Bronchial epithelial cell (primary cell): ENCODE measurements around the gene PCSK9. TPM values are rescaled to one million over a fixed set of nuclear protein-coding genes. Genes with fewer than 3 reads are reported as not detected.

ENCODE experiments used
- DNase-seq: peaks from one replicate; pipeline ENCODE4 v3.0.0-alpha.2; 2010; ENCODE audit warnings: low read depth
- FAIRE-seq: peaks from 2 replicates; lab custom pipeline; 2011; peaks lifted over from hg19 to GRCh38; lab: Jason Lieb, UNC
- H3K27me3 ChIP-seq: 2 replicates; pipeline ENCODE4 v1.5.1; 2011; ENCODE audit warnings: low read length; ENCODE audit not compliant: control insufficient read depth, insufficient read depth
- H3K36me3 ChIP-seq: 2 replicates; pipeline ENCODE4 v1.5.1; 2011; ENCODE audit warnings: low read length; ENCODE audit not compliant: control insufficient read depth, insufficient read depth
- H3K4me3 ChIP-seq: 2 replicates; pipeline ENCODE4 v1.5.1; 2011; ENCODE audit warnings: mild to moderate bottlenecking, low read depth, low read length, control low read depth
- CTCF ChIP-seq: IDR thresholded peaks from 2 replicates; pipeline ENCODE4 v1.5.1; 2011; ENCODE audit warnings: mild to moderate bottlenecking, moderate library complexity, low read length, control low read depth, inconsistent platforms; ENCODE audit not compliant: insufficient read depth, severe bottlenecking
- total RNA-seq: library from RNA; depleted of rRNA; stranded (reverse); fragments of >200 nt; gene quantifications from 2 replicates; pipeline ENCODE4 v1.2.1, GENCODE V29; 2014

Gene PCSK9
- total RNA-seq, 1 donor from 2014 or later = 11.3 TPM

GRCh38 chr1:55038974-55039341, 390 bp upstream of the PCSK9 start:
- no peak for FAIRE-seq

DNA sequence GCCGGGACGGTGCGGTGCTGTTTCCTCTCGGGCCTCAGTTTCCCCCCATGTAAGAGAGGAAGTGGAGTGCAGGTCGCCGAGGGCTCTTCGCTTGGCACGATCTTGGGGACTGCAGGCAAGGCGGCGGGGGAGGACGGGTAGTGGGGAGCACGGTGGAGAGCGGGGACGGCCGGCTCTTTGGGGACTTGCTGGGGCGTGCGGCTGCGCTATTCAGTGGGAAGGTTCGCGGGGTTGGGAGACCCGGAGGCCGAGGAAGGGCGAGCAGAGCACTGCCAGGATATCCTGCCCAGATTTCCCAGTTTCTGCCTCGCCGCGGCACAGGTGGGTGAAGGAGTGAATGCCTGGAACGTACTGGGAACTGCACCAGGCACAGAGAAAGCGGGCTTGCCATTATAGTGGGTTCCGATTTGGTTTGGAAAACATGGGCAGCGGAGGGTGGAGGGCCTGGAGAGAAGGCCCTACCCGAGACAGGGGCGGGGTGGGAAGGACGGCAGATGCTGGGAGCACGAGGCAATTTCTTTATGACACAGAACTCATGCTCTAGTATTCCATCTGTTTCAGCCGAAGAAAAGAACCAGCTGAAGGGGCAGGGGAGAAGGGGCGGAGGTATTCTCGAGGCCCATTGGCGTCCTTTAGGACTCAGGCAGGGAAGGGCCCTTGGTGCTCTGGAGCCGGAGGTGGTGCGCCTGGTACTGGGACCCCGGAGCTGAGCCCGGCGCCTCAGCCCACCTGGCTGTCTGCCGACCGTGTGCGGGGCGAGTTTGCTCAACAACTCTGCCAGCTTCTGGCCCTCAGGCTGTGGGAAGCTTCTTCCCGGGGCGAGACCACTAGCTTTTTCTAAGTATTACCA, 960 bp downstream of the PCSK9 start:
- no peak for FAIRE-seq
- Histone ChIP-seq H3K36me3 (peaks cover 9% of the 10 kb centered on the region), H3K27me3 (no peaks in the 10 kb centered on the region), H3K4me3 (peak overlapping the region; percentile 48)
- TF ChIP-seq CTCF = no peak
- peak; percentile 11 for DNase-seq

More at GRCh38 chr1:55038974-55039341, 390 bp upstream of the PCSK9 start:
- Histone ChIP-seq H3K36me3 (peaks cover 1% of the 10 kb centered on the region), H3K27me3 (no peaks in the 10 kb centered on the region), H3K4me3 (peak overlapping the region; percentile 48)
- no peak for DNase-seq
- no peak for TF ChIP-seq CTCF

GRCh38 chr1:55040933-55041494, 1.7 kb downstream of the PCSK9 start:
- TF ChIP-seq CTCF = no peak
- peaks cover 11% of the 10 kb centered on the region for H3K36me3 ChIP-seq
- FAIRE-seq = no peak

DNA sequence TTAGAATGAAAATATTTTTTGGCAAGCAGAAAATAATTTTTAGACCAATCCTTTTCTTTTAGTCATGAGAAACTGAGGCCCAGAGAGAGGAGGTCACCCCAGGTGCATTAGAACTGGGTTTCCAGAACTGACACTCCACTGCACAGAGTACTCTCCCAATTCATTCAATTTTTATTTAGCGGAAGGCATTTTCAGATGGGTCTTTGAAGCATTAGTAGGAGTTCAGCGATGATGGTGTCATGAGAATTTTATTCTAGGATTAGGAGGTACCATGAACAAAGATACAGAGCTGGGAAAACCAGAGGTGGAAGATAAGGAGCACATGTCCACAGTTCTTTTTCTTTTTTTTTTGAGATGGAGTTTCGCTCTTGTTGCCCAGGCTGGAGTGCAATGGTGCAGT, 2.3 kb downstream of the PCSK9 start:
- DNase-seq = no peak
- FAIRE-seq = no peak
- no peak for TF ChIP-seq CTCF
- H3K27me3 ChIP-seq = no peaks in the 10 kb centered on the region
- H3K36me3 ChIP-seq = peaks cover 11% of the 10 kb centered on the region
- H3K4me3 ChIP-seq = no peak overlapping the region

More at GRCh38 chr1:55040933-55041494, 1.7 kb downstream of the PCSK9 start:
- peak; percentile 13 for DNase-seq
- H3K4me3 ChIP-seq = peak overlapping the region; percentile 48
- H3K27me3 ChIP-seq = no peaks in the 10 kb centered on the region

DNA sequence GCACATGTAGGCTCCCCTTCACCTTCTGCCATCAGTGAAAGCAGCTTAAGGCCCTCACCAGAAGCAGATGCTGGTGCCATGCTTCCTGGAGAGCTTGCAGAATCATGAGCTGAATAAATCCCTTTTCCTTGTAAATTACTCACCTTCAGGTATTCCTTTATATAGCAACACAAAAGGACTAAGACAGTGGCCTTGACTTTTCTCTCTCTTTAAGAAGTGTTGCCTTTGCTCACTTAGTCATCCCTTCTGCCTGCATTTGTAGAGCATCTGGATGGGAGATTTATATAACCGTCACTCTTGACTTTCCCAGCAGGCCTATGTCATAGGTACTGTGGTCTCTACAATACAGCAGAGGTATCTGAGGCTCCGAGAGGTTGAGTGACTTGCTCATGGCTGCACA, 3.7 kb downstream of the PCSK9 start:
- Histone ChIP-seq H3K4me3 (no peak overlapping the region), H3K27me3 (no peaks in the 10 kb centered on the region), H3K36me3 (peaks cover 23% of the 10 kb centered on the region)
- FAIRE-seq (no peak), DNase-seq (peak; percentile 19)
- no peak for TF ChIP-seq CTCF
